GM18498 (cell line): ENCODE results near the gene ZFR2.

Experiments used
- ATAC-seq: cut with Tn5 transposase; IDR thresholded peaks from one replicate; pipeline ENCODE4 v1.9.1; 2021; ENCODE audit warnings: mild to moderate bottlenecking, moderate library complexity; ENCODE audit not compliant: unreplicated experiment

ZFR2 gene

DNA sequence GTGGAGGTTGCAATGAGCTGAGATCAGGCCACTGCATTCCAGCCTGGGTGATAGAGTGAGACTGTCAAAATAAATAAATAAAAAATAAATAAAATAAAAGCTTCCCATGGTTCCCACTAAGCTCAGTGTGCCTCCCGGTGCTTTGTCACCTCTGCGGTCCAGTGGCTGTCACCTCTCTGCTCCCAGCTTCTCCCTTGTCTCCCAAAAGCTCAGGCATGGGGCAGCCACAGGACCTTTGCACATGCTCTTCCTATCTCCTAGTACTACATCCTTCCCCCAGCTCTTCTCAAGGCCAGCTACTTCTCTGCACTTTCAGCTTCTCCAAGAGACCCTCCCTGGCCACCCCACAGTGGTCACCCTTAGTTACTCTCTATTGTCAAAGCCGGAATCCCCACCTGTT, 75.0 kb downstream of the ZFR2 start:
- no peak for ATAC-seq

GRCh38 chr19:3792114-3792513, 76.7 kb downstream of the ZFR2 start:
- ATAC-seq, result no peak

GRCh38 chr19:3790941-3791340, 77.9 kb downstream of the ZFR2 start:
- ATAC-seq, result no peak

GRCh38 chr19:3790209-3790734, 78.6 kb downstream of the ZFR2 start:
- ATAC-seq, result no peak

- ATAC-seq, result no peak
Observed at GRCh38 chr19:3788996-3789778, 79.7 kb downstream of the ZFR2 start.

DNA sequence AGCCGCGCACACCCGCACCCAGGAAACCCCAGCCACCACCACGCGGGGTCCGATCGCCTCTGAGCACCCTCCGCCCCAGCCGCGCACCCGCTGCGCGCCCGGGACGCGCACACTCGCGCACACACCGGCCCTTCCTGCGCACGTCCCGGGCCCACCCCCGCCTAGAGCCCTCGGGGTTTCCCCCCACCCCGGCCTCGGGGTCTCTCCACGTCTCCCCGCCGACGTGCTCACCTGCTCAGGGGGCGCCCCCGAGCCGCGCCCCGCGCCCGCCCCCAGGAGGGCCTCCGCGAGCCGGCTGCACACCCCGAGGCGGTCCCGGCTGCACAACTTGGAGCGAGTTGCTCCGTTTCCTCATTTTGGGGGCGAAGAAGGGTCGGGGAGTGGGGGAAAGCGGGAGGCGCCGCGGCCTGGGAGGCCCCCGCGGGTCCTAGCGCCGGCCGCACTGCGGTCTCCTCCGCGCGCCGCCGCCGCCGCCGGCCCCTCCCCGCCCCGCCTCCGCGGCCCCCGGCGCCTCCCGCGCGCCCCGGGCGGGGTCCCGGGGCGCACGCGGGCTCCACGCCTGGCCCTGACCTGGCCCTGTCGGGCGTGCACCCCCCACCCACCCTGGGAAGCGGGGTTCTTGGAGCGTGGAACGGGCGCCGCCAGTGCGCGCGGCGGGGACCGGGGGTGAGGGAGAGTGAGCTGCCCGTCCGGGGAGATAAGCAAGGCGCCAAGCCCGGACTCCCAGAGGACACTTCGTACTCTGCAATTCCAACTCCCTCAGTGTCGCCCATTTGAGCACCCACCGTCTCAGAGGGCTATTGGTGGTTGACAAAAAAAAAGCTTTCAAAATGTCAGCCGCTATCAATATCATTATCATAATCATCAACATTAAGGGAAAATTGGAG, 82.7 kb downstream of the ZFR2 start, which contains the start of gene MATK:
MATK (minus strand) TSS at position 444 of the 887 bp plus-strand sequence. CDS start 1,246 bp downstream, outside the sequence.
- ATAC-seq, result no peak

- ATAC-seq, result no peak
Observed at GRCh38 chr19:3785451-3785937, 83.3 kb downstream of the ZFR2 start.

DNA sequence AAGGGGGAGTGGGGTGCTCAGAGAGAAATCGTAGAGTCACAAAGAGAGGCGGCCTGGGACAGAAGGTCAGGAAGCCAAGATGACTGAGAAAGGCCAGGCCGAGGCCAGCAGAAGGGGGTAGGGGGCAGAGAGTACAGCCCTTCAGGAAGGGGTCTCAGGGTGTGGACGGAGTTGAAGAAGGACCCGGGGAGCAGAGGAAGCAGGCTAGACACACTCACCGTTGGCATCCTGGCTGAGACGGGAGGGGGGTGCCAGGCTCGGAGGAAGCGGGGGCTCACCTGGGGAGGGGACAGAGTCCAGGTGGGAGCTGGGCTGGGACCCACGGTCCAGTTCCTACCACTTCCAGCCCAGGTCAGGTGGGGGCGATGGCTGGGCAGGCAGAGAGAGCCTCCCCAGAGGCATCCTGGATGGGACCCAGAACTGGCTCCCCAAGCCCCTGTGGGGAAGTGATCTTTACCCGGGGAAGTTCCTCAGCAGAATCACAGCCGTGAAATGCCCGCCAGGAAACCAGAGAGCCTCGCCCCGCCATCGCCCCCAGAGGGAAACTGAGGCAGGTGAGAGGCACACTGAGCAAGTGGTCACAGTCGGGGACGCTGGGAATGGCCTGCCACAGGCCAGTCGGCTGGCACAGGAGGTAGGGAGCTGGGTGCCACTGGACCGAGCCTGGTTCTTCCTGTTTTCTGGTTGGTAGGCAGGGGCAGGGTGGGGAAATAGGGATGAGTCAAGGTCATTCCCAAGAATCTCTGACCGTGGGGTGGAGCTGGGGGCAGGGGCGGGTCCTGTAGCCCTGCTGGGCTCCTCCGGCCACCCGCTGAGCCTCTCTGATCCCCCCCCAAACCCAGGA, 84.0 kb downstream of the ZFR2 start:
- ATAC-seq, result no peak

- no peak for ATAC-seq
Observed at GRCh38 chr19:3783660-3784584, 84.9 kb downstream of the ZFR2 start.

- no peak for ATAC-seq
Observed at GRCh38 chr19:3782903-3783302, 85.9 kb downstream of the ZFR2 start.

GRCh38 chr19:3782330-3782729, 86.5 kb downstream of the ZFR2 start:
- ATAC-seq, result no peak

DNA sequence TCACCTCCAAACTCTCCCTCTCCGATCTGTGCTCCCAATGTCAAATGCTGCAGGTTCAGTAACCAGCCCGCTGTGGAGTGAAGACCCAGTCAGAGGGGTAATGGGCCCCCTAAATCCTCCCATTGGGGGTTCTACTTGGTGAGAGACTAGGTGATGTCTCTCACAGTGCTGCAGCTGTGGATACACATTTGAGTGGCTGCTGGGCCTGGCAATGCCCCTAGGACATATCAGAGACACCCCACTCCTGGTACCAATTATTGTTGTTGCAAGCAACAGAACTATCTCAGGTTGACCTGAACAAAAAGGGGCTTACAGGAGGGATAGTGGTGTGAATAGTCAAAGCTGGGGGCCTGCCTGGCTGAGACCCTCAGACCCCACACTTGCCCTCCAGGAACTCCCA, 87.2 kb downstream of the ZFR2 start:
- ATAC-seq, result no peak

DNA sequence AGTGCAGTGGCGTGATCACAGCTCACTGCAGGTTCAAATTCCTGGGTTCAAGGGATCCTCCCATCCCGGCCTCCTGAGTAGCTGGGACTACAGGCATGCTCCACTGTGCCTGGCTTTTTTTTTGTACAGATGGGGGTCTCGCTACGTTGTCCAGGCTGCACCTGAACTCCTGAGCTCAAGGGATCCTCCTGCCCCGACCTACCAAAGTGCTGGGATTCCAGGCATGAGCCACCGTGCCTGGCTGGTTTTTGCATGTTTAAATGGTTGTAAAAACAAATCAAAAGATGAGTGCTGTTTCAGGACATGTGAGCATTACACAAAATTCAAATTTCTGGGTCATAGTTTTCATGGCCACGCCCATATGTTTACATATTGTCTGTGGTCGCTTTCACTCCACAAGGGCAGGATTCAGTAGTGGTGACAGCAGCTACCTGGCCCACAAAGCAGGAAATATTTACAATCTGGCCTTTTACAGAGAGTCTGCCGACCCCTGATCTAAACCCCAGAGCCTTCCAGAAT, 88.0 kb downstream of the ZFR2 start:
- no peak for ATAC-seq

DNA sequence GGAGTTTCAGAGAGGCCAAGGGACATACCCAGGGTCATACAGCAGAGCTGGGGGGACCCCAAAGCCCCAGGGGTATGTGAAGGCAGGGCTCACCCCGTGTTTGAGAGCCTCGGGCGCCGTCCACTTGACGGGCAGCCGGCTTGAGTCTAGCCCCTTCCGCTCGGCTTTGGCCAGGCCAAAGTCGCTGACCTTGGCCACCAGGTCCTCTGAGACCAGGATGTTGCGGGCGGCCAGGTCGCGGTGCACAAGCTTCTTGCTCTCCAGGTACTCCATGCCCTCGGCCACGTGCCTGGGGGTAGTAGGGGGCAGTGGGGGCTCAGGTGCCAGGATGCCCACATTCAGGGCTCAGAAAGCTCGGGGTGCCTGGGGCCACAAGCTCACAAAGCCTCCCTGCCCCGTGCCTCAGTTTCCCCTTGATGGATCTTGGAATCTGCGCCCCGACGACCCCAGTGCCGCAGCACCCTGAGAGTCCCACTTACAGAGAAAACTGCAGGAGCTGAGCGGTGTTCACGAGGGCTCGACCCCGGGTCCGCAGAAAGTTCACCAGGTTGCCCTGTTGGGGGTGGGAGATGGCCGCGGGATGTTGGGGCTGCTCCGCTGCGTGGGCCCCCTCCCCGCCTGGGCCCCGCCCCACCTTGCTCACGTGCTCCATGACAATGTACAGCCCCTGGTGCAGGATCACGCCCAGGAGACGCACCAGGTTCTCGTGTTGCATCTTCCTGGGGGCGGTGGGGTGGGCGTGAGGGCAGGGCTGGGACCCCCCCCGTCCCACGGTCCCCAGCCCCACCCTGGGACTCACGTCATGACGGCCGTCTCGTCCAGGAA, 89.7 kb downstream of the ZFR2 start:
- ATAC-seq, result no peak

- ATAC-seq, result no peak
Observed at GRCh38 chr19:3778104-3778867, 90.6 kb downstream of the ZFR2 start.

- ATAC-seq, result no peak
Observed at GRCh38 chr19:3776479-3777040, 92.3 kb downstream of the ZFR2 start.

DNA sequence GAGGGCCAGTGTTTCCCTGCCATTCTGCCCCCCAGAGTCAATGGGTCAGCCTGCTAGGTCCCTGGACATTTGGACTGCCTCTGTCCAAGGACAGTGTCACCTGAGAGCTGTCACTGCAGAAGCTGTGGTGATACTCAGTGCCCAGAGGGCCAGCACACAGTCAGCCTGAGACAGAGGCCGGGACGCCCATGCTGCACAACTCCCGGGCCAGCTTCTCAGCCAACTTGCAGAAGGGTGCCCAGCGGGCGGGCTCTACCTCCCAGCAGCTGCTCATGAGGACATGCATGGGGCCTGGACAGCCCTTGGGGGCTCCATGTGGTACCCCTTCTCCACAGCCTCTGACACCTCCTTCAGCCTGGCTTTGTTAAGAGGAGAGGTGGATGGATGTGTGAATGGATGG, 93.0 kb downstream of the ZFR2 start:
- no peak for ATAC-seq

GRCh38 chr19:3775374-3775711, 93.5 kb downstream of the ZFR2 start:
- no peak for ATAC-seq
